ACC112 (cell line): ENCODE measurements around the gene DDX51.

Experiments
- H2AFZ ChIP-seq: fragments of 200-600 bp; sonication (generic); one replicate; pipeline ENCODE4 v1.6.0; 2017; ENCODE audit warnings: antibody characterized with exemption, low read length; ENCODE audit not compliant: unreplicated experiment
- H3K27ac ChIP-seq: fragments of 200-600 bp; sonication (generic); 2 replicates; pipeline ENCODE4 v1.5.1; 2014; ENCODE audit warnings: low read depth, mild to moderate bottlenecking, antibody characterized with exemption, low read length, moderate library complexity
- H3K27me3 ChIP-seq: fragments of 200-600 bp; sonication (generic); 2 replicates; pipeline ENCODE4 v1.6.1; 2014; ENCODE audit warnings: mild to moderate bottlenecking, antibody characterized with exemption, low read length, moderate library complexity, mixed read lengths; ENCODE audit not compliant: insufficient read depth
- H3K36me3 ChIP-seq: fragments of 200-600 bp; sonication (generic); 2 replicates; pipeline ENCODE4 v1.6.1; 2016; ENCODE audit warnings: mild to moderate bottlenecking, antibody characterized with exemption, low read length, moderate library complexity, mixed read lengths; ENCODE audit not compliant: insufficient read depth
- H3K4me1 ChIP-seq: fragments of 200-600 bp; sonication (generic); one replicate; pipeline ENCODE4 v1.6.1; 2016; ENCODE audit warnings: low read length, mixed read lengths; ENCODE audit not compliant: insufficient read depth, unreplicated experiment, control insufficient read depth
- H3K4me3 ChIP-seq: fragments of 200-600 bp; sonication (generic); 2 replicates; pipeline ENCODE4 v1.5.1; 2014; ENCODE audit warnings: mild to moderate bottlenecking, low read depth, low read length
- H3K79me2 ChIP-seq: fragments of 200-600 bp; sonication (generic); one replicate; pipeline ENCODE4 v1.6.0; 2016; ENCODE audit warnings: low read length; ENCODE audit not compliant: control insufficient read depth, unreplicated experiment, insufficient read depth

DDX51 gene

GRCh38 chr12:132157733-132158409 lies 13.8 kb upstream of the DDX51 start:
- peaks cover 23% of the 10 kb centered on the region; the same call in 1 of the 2 replicates for H3K36me3 ChIP-seq
- no peaks in the 10 kb centered on the region for H3K79me2 ChIP-seq
- H3K27me3 ChIP-seq = no peaks in the 10 kb centered on the region
- no peak overlapping the region for H3K4me3 ChIP-seq
- H2AFZ ChIP-seq = no peak overlapping the region
- H3K27ac ChIP-seq = no peak overlapping the region
- peaks cover 8% of the 10 kb centered on the region for H3K4me1 ChIP-seq

GRCh38 chr12:132156573-132157325 lies 12.6 kb upstream of the DDX51 start:
- H3K4me3 ChIP-seq = no peak overlapping the region
- H3K36me3 ChIP-seq = peaks cover 23% of the 10 kb centered on the region; the same call in 1 of the 2 replicates
- H3K79me2 ChIP-seq = no peaks in the 10 kb centered on the region
- H3K27me3 ChIP-seq = no peaks in the 10 kb centered on the region
- H3K27ac ChIP-seq = no peak overlapping the region
- no peak overlapping the region for H2AFZ ChIP-seq
- H3K4me1 ChIP-seq = no peaks in the 10 kb centered on the region

- Histone ChIP-seq H3K4me1 (no peaks in the 10 kb centered on the region), H2AFZ (no peak overlapping the region), H3K27ac (no peak overlapping the region), H3K79me2 (no peaks in the 10 kb centered on the region), H3K4me3 (no peak overlapping the region), H3K27me3 (no peaks in the 10 kb centered on the region), H3K36me3 (peaks cover 23% of the 10 kb centered on the region; the same call in 1 of the 2 replicates)
Observed at GRCh38 chr12:132155771-132156572, 11.9 kb upstream of the DDX51 start.

GRCh38 chr12:132154941-132155770 lies 11.0 kb upstream of the DDX51 start:
- Histone ChIP-seq H2AFZ (no peak overlapping the region), H3K79me2 (no peaks in the 10 kb centered on the region), H3K27ac (no peak overlapping the region), H3K36me3 (peaks cover 23% of the 10 kb centered on the region; the same call in 1 of the 2 replicates), H3K4me1 (no peaks in the 10 kb centered on the region), H3K27me3 (no peaks in the 10 kb centered on the region), H3K4me3 (no peak overlapping the region)

GRCh38 chr12:132154341-132154761 lies 10.2 kb upstream of the DDX51 start:
- Histone ChIP-seq H3K79me2 (peaks cover 2% of the 10 kb centered on the region), H3K36me3 (peaks cover 26% of the 10 kb centered on the region; the same call in 1 of the 2 replicates), H3K4me1 (no peaks in the 10 kb centered on the region), H3K27ac (no peak overlapping the region), H2AFZ (no peak overlapping the region), H3K27me3 (no peaks in the 10 kb centered on the region), H3K4me3 (no peak overlapping the region)

- peak overlapping the region; percentile 48 for H3K4me3 ChIP-seq
- H3K79me2 ChIP-seq = peaks cover 2% of the 10 kb centered on the region
- peaks cover 25% of the 10 kb centered on the region; the same call in 1 of the 2 replicates for H3K36me3 ChIP-seq
- H3K4me1 ChIP-seq = no peaks in the 10 kb centered on the region
- H3K27ac ChIP-seq = no peak overlapping the region
- no peak overlapping the region for H2AFZ ChIP-seq
- no peaks in the 10 kb centered on the region for H3K27me3 ChIP-seq
Observed at GRCh38 chr12:132153501-132154340, 9.6 kb upstream of the DDX51 start.

GRCh38 chr12:132152953-132153352 lies 8.8 kb upstream of the DDX51 start:
- Histone ChIP-seq H3K4me1 (no peaks in the 10 kb centered on the region), H3K4me3 (no peak overlapping the region), H3K27ac (no peak overlapping the region), H3K27me3 (no peaks in the 10 kb centered on the region), H3K79me2 (peaks cover 2% of the 10 kb centered on the region), H3K36me3 (peaks cover 18% of the 10 kb centered on the region; the same call in 1 of the 2 replicates), H2AFZ (no peak overlapping the region)

- Histone ChIP-seq H3K4me1 (no peaks in the 10 kb centered on the region), H3K79me2 (peaks cover 2% of the 10 kb centered on the region), H3K36me3 (peaks cover 14% of the 10 kb centered on the region; the same call in 1 of the 2 replicates), H3K27me3 (no peaks in the 10 kb centered on the region), H3K4me3 (no peak overlapping the region), H3K27ac (no peak overlapping the region), H2AFZ (no peak overlapping the region)
Observed at GRCh38 chr12:132152411-132152821, 8.3 kb upstream of the DDX51 start.

GRCh38 chr12:132151766-132152410 lies 7.8 kb upstream of the DDX51 start:
- H3K27me3 ChIP-seq = no peaks in the 10 kb centered on the region
- H2AFZ ChIP-seq = no peak overlapping the region
- no peaks in the 10 kb centered on the region for H3K4me1 ChIP-seq
- peaks cover 11% of the 10 kb centered on the region; the same call in 1 of the 2 replicates for H3K36me3 ChIP-seq
- peaks cover 2% of the 10 kb centered on the region for H3K79me2 ChIP-seq
- no peak overlapping the region for H3K4me3 ChIP-seq
- H3K27ac ChIP-seq = no peak overlapping the region
